A549 (cell line): ENCODE measurements around the gene ADK. TPM values are rescaled to one million over a fixed set of nuclear protein-coding genes. Genes with fewer than 3 reads are reported as not detected.

Experiments used
- ATAC-seq, 2 experiments: fragments of 200-7000 bp in 1 of 2; fragments of >200 bp in 1 of 2; cut with Nextera tagmentation in 1 of 2; cut with Tn5 transposase in 1 of 2; 3 replicates each; pipeline versions ENCODE4 v1.8.0 to v1.9.1; 2018 to 2020; ENCODE audit warnings: mild to moderate bottlenecking in 1 of 2, moderate library complexity in 1 of 2
- CTCF ChIA-PET: fragments of 300-600 bp; sonication (Branson Sonifier 250); formaldehyde crosslinking; extraction: SDS; loops from one replicate; lab custom pipeline; 2021; ENCODE audit warnings: antibody characterized with exemption, inconsistent platforms; lab: Yijun Ruan, JAX
- POLR2A ChIA-PET: fragments of 350-600 bp; formaldehyde crosslinking; extraction: SDS; loops from one replicate; lab custom pipeline; 2021; ENCODE audit warnings: antibody characterized with exemption, inconsistent platforms; lab: Yijun Ruan, JAX
- DNase-seq, 2 experiments: peaks; one replicate each; pipeline versions ENCODE4 v3.0.0 to v3.0.0-alpha.2; 2011 to 2016; ENCODE audit warnings: low read depth in 1 of 2, low spot score in 1 of 2
- FAIRE-seq: peaks from 2 replicates; lab custom pipeline; 2011; peaks lifted over from hg19 to GRCh38; lab: Jason Lieb, UNC
- H3K27ac ChIP-seq, 2 experiments: fragments of >200 bp; sonication (Bioruptor Twin); formaldehyde crosslinking; 3 replicates each; pipeline ENCODE4 v1.5.1; 2016 to 2017
- H3K4me1 ChIP-seq: fragments of >200 bp; sonication (Bioruptor Twin); formaldehyde crosslinking; 3 replicates; pipeline ENCODE4 v1.6.1; 2016
- H3K4me2 ChIP-seq: fragments of >200 bp; sonication (Bioruptor Twin); formaldehyde crosslinking; 3 replicates; pipeline ENCODE4 v1.6.1; 2016
- H3K4me3 ChIP-seq: fragments of >200 bp; sonication (Bioruptor Twin); formaldehyde crosslinking; 3 replicates; pipeline ENCODE4 v1.5.1; 2016
- H3K9me3 ChIP-seq: fragments of >200 bp; sonication (Bioruptor Twin); formaldehyde crosslinking; 3 replicates; pipeline ENCODE4 v1.6.1; 2016
- CBX2 ChIP-seq: fragments of 200-600 bp; sonication (generic); IDR thresholded peaks from 2 replicates; pipeline ENCODE4 v1.6.1; 2016; ENCODE audit warnings: low read depth, mild to moderate bottlenecking, borderline replicate concordance
- CBX8 ChIP-seq: fragments of 200-600 bp; sonication (generic); IDR thresholded peaks from 2 replicates; pipeline ENCODE4 v1.6.1; 2016
- CHD4 ChIP-seq: fragments of 200-600 bp; sonication (generic); IDR thresholded peaks from 2 replicates; pipeline ENCODE4 v1.6.1; 2016; ENCODE audit warnings: antibody characterized with exemption, mild to moderate bottlenecking, borderline replicate concordance
- EP300 ChIP-seq, 2 experiments: fragments of >200 bp; sonication (Bioruptor Twin); formaldehyde crosslinking; IDR thresholded peaks; 2 replicates in 1 of 2; 3 replicates in 1 of 2; pipeline ENCODE4 v1.6.1; 2016 to 2017
- ESRRA ChIP-seq: fragments of 150-350 bp; IDR thresholded peaks from 2 replicates; pipeline ENCODE4 v1.6.1; 2014; ENCODE audit warnings: mild to moderate bottlenecking, low read length, borderline replicate concordance
- FOSB ChIP-seq: fragments of 250-450 bp; sonication (Bioruptor Pico); IDR thresholded peaks from 2 replicates; pipeline ENCODE4 v1.5.0; 2020; ENCODE audit warnings: mild to moderate bottlenecking, moderate library complexity
- FOSL2 ChIP-seq, 2 experiments: fragments of 450-650 bp in 1 of 2; fragments of >200 bp in 1 of 2; sonication (Bioruptor Twin) in 1 of 2; formaldehyde crosslinking; IDR thresholded peaks; 2 replicates each; pipeline versions ENCODE4 v1.5.0 to v1.6.1; 2016 to 2020; ENCODE audit warnings: mild to moderate bottlenecking in 1 of 2, moderate library complexity in 1 of 2
- GATA3 ChIP-seq: IDR thresholded peaks from 2 replicates; pipeline ENCODE4 v1.6.1; 2012; ENCODE audit warnings: borderline replicate concordance
- HOXB13 ChIP-seq: fragments of 250-450 bp; sonication (Bioruptor Pico); IDR thresholded peaks from 2 replicates; pipeline ENCODE4 v1.5.0; 2020; ENCODE audit warnings: low read depth, mild to moderate bottlenecking, moderate library complexity
- HOXB5 ChIP-seq: fragments of 250-450 bp; sonication (Bioruptor Pico); IDR thresholded peaks from 2 replicates; pipeline ENCODE4 v1.5.0; 2020; ENCODE audit warnings: mild to moderate bottlenecking, moderate library complexity
- KDM1A ChIP-seq: fragments of 200-600 bp; sonication (generic); IDR thresholded peaks from 2 replicates; pipeline ENCODE4 v1.6.1; 2016; ENCODE audit warnings: low read depth, mild to moderate bottlenecking
- KDM5A ChIP-seq: fragments of 200-600 bp; sonication (generic); IDR thresholded peaks from 2 replicates; pipeline ENCODE4 v1.6.1; 2016; ENCODE audit warnings: antibody characterized with exemption, mild to moderate bottlenecking
- MAFK ChIP-seq: fragments of 450-650 bp; IDR thresholded peaks from 2 replicates; pipeline ENCODE4 v1.6.1; 2014; ENCODE audit not compliant: partially characterized antibody
- NR3C1 ChIP-seq: fragments of >200 bp; sonication (Bioruptor Twin); formaldehyde crosslinking; IDR thresholded peaks from 3 replicates; pipeline ENCODE4 v1.6.1; 2017
- PHF8 ChIP-seq: fragments of 200-600 bp; sonication (generic); IDR thresholded peaks from 2 replicates; pipeline ENCODE4 v1.6.1; 2016; ENCODE audit warnings: low read depth, mild to moderate bottlenecking, antibody characterized with exemption, moderate library complexity, borderline replicate concordance
- POLR2A ChIP-seq: IDR thresholded peaks from 2 replicates; pipeline ENCODE4 v1.6.1; 2012; ENCODE audit warnings: mild to moderate bottlenecking, low read length
- RARB ChIP-seq: fragments of 250-450 bp; sonication (Bioruptor Pico); IDR thresholded peaks from 2 replicates; pipeline ENCODE4 v1.8.0; 2021; ENCODE audit warnings: mild to moderate bottlenecking, moderate library complexity
- RFX5 ChIP-seq: fragments of 450-650 bp; IDR thresholded peaks from 2 replicates; pipeline ENCODE4 v1.7.1; 2014; ENCODE audit warnings: antibody characterized with exemption, mild to moderate bottlenecking, moderate library complexity
- RNF2 ChIP-seq: fragments of 200-600 bp; sonication (generic); IDR thresholded peaks from 2 replicates; pipeline ENCODE4 v1.6.1; 2016; ENCODE audit warnings: low read depth, mild to moderate bottlenecking, antibody characterized with exemption, moderate library complexity, borderline replicate concordance
- SMC3 ChIP-seq: fragments of >200 bp; sonication (Bioruptor Twin); formaldehyde crosslinking; IDR thresholded peaks from 3 replicates; pipeline ENCODE4 v1.6.1; 2018; ENCODE audit warnings: inconsistent platforms
- TP53 ChIP-seq: fragments of 250-450 bp; sonication (Bioruptor Pico); IDR thresholded peaks from 2 replicates; pipeline ENCODE4 v1.5.0; 2021; ENCODE audit warnings: mild to moderate bottlenecking, moderate library complexity
- ZC3H11A ChIP-seq: fragments of 450-650 bp; IDR thresholded peaks from 2 replicates; pipeline ENCODE4 v1.6.1; 2014; ENCODE audit warnings: antibody characterized with exemption, mild to moderate bottlenecking
- ZFP36 ChIP-seq: fragments of 450-650 bp; IDR thresholded peaks from 2 replicates; pipeline ENCODE4 v1.6.1; 2014; ENCODE audit warnings: borderline replicate concordance; ENCODE audit not compliant: partially characterized antibody
- ZNF302 ChIP-seq: fragments of 250-450 bp; sonication (Bioruptor Pico); IDR thresholded peaks from 2 replicates; pipeline ENCODE4 v1.9.0; 2021; ENCODE audit warnings: inconsistent platforms, mild to moderate bottlenecking, moderate library complexity
- ZSCAN20 ChIP-seq: fragments of 250-450 bp; sonication (Bioruptor Pico); IDR thresholded peaks from 2 replicates; pipeline ENCODE4 v1.8.0; 2022; ENCODE audit warnings: mild to moderate bottlenecking, moderate library complexity
- WGBS: methylation state at CpG from one replicate; pipeline ENCODE4 v1.1.6; 2017; ENCODE audit errors: missing lambda C conversion rate; 5-methylcytosine and 5-hydroxymethylcytosine counted together
- polyA plus RNA-seq, 4 experiments: library from polyadenylated mRNA; depleted of rRNA in 3 of 4; stranded (reverse); fragments of >200 nt; fragmentation: RNase III in 1 of 4; extraction: RNeasy Plus Mini Kit Qiagen cat#74134 plus additional on column Dnase treatment in 1 of 4; gene quantifications; 2 replicates in 3 of 4; 3 replicates in 1 of 4; pipeline ENCODE4 v1.2.3, GENCODE V29; 2011 to 2017
- TF ChIP-seq, protein P1 (sequence below): IDR thresholded peaks from 2 replicates; pipeline ENCODE4 v1.6.1; 2012
- TF ChIP-seq, protein P2 (sequence below): fragments of >200 bp; sonication (Bioruptor Twin); formaldehyde crosslinking; IDR thresholded peaks from 3 replicates; pipeline ENCODE4 v1.6.1; 2016
- TF ChIP-seq, protein P3 (sequence below): IDR thresholded peaks from 2 replicates; pipeline ENCODE4 v1.6.1; 2012; ENCODE audit warnings: low read depth, borderline replicate concordance
- TF ChIP-seq, protein P4 (sequence below): fragments of 150-350 bp; IDR thresholded peaks from 2 replicates; pipeline ENCODE4 v1.6.1; 2014; ENCODE audit warnings: low read depth, mild to moderate bottlenecking, low read length

Gene ADK
- polyA plus RNA-seq, 2 of the 4 experiments (the other 2 are of a cell fraction), result 35.8 to 40.7 TPM

DNA sequence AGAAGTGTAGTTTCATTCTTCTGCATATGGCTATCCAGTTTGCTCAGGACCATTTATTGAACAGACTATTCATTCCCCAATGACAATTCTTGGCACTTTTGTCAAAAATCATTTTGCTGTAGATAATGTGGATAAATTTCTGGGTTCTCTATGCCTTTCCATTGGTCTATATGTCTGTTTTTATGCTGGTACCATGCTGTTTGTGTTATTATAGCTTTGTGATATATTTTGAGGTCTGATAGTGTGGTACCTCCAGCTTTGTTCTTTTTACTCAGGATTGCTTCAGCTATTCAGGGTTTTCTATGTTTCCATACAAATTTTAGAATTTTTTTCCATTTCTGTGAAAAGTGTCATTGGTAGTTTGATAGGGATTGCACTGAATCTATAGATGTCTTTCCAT, 360.0 kb downstream of the ADK start:
- TF ChIP-seq ZC3H11A (no peak), HOXB13 (CRISPR knock-in tag) (no peak), TP53 (CRISPR knock-in tag) (no peak), MAFK (no peak), PHF8 (no peak), POLR2A (no peak), RNF2 (no peak), FOSL2 (IDR thresholded peaks at IDR 0.05) (no peak), FOSL2 (CRISPR knock-in tag; IDR thresholded peaks at IDR 0.05) (no peak), HOXB5 (CRISPR knock-in tag) (no peak), RARB (CRISPR knock-in tag) (no peak), FOSB (no peak), NR3C1 (no peak), ZFP36 (no peak), ZNF302 (CRISPR knock-in tag) (no peak), SMC3 (no peak)
- TF ChIP-seq, protein P1, sequence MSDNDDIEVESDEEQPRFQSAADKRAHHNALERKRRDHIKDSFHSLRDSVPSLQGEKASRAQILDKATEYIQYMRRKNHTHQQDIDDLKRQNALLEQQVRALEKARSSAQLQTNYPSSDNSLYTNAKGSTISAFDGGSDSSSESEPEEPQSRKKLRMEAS, result no peak
- TF ChIP-seq, protein P2, sequence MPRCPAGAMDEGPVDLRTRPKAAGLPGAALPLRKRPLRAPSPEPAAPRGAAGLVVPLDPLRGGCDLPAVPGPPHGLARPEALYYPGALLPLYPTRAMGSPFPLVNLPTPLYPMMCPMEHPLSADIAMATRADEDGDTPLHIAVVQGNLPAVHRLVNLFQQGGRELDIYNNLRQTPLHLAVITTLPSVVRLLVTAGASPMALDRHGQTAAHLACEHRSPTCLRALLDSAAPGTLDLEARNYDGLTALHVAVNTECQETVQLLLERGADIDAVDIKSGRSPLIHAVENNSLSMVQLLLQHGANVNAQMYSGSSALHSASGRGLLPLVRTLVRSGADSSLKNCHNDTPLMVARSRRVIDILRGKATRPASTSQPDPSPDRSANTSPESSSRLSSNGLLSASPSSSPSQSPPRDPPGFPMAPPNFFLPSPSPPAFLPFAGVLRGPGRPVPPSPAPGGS, result no peak
- H3K4me2 ChIP-seq, result no peak overlapping the region
- POLR2A ChIA-PET, result no interaction called here
- H3K4me1 ChIP-seq, result no peaks in the 10 kb centered on the region
- H3K27ac ChIP-seq, result no peak overlapping the region
- DNase-seq (no peak), ATAC-seq (no peak), FAIRE-seq (no peak)
- H3K9me3 ChIP-seq, result peaks cover 31% of the 10 kb centered on the region
- CTCF ChIA-PET, result no interaction called here
- no peak overlapping the region for H3K4me3 ChIP-seq

DNA sequence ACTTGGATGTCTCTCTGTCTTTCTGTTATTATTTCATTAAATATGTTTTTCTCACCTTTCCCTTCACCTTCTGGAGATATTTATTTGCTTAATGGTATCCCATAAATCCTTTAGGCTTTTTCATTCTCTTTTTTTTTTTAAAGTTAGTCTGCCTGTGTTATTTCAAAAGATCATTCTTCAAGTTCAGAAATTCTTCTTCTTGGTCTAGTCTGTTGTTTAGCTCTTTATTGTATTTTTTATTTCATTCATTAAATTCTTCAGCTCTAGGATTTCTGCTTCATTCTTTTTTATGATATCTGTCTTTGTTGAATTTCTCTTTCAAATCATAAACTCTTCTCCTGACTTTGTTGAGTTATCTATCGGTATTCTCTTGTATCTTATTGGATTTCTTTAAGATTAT, 363.3 kb downstream of the ADK start:
- DNase-seq (no peak), FAIRE-seq (no peak)
- Histone ChIP-seq H3K4me3 (no peak overlapping the region), H3K4me2 (no peak overlapping the region), H3K9me3 (peaks cover 31% of the 10 kb centered on the region), H3K4me1 (no peaks in the 10 kb centered on the region)
- POLR2A ChIA-PET, result no interaction called here
- no peak for TF ChIP-seq KDM5A
- TF ChIP-seq, protein P3, sequence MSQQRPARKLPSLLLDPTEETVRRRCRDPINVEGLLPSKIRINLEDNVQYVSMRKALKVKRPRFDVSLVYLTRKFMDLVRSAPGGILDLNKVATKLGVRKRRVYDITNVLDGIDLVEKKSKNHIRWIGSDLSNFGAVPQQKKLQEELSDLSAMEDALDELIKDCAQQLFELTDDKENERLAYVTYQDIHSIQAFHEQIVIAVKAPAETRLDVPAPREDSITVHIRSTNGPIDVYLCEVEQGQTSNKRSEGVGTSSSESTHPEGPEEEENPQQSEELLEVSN, result no peak
- no peak for TF ChIP-seq ZSCAN20 (CRISPR knock-in tag)
- TF ChIP-seq CHD4, result no peak
- no peak for TF ChIP-seq CBX8
- TF ChIP-seq GATA3, result no peak
- no peak for TF ChIP-seq RNF2
- no peak for TF ChIP-seq FOSB
- TF ChIP-seq KDM1A, result no peak
- TF ChIP-seq, protein P4, sequence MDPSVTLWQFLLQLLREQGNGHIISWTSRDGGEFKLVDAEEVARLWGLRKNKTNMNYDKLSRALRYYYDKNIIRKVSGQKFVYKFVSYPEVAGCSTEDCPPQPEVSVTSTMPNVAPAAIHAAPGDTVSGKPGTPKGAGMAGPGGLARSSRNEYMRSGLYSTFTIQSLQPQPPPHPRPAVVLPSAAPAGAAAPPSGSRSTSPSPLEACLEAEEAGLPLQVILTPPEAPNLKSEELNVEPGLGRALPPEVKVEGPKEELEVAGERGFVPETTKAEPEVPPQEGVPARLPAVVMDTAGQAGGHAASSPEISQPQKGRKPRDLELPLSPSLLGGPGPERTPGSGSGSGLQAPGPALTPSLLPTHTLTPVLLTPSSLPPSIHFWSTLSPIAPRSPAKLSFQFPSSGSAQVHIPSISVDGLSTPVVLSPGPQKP, result no peak
- TF ChIP-seq CBX2, result no peak
- TF ChIP-seq RFX5, result no peak
- no peak for TF ChIP-seq RARB (CRISPR knock-in tag)
- no peak for TF ChIP-seq ESRRA
- no peak for TF ChIP-seq EP300 (IDR thresholded peaks at IDR 0.05)
- TF ChIP-seq, all 56 proteins: peak for 0
- whole genome bisulfite sequencing, result 91% methylated on average over 1 of the region's 1 CpG
- CTCF ChIA-PET, result interaction anchor here (0.9 to 1.5 kb wide), 2 partner anchors 21 to 160 kb away, joined by 3 read pairs; no protein-coding TSS in a partner anchor
- no peak for ATAC-seq
- H3K27ac ChIP-seq, result no peak overlapping the region
